ENCODE data around the gene LRRC37A.
"Not testable (repeated sequence)": the region's sequence is repeated elsewhere in the genome, so short reads cannot be mapped to it uniquely, and the experiment has no call there.

LRRC37A gene

DNA sequence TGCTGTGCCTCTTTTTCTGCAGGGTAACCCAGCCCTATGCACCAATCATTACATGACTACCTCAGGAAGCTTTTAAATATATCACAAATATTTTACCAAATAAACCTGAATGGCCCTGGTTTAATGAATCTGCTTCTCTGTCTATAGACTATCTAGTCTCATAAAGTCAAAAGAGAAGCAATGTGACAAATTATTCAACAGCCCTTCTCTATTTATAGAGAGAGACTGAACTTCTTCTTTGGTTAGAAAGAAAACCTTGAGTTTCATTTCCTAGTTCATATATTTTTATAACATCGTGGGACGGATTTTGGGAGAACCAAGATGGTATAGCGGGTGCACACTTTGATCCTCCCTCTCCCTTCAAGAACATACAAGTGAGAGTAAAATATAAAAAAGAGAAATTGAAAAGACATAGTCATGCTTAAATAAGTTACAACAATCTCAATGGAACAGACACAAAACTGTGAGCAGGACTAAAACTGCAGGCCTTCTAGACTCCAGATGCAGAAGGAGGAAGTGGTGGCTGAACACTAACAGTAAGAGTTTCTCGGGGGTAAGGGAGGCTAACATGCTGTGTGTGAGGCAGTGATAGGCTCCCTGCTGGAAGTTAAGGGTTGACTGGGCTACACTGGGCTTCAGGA, 3.9 kb upstream of the LRRC37A start:
- not testable (repeated sequence) for DNase-seq

DNA sequence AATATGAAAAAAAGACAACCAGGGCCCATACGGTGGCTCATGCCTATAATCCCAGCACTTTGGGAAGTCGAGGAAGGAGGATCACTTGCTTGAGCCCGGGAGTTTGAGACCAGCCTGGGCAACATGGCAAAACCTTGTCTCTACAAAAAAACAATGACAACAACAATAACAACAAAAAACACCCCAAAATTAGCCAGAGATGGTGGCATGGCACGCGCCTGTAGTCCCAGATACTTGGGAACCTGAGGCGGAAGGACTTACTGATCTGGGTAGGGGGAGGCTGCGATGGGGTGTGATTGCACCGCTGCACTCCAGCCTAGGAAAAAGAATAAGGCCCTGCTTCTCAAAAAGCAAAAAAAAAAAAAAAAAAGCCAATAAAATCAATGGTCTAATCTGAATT, 3.3 kb upstream of the LRRC37A start:
- not testable (repeated sequence) for DNase-seq

DNA sequence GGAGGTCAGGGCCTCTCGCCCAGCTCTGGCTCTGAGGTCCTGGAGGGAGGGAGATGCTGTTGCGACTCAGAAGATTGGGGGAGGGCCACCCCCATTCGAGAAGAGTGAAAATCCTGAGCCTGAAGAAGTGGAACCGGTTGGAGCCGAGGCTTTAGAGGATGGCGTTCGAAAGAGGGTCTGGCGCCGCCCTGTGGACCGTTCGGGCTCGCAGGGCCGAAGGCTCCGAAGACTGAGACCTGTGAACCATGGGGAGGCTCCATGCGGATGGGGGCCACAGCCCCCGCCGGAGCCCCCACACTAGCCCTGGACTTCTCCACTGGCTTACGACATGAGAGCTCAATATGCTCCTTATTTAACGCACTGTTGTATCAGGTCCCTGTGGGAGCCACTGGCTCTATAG, 46.3 kb downstream of the LRRC37A start:
- not testable (repeated sequence) for DNase-seq

DNA sequence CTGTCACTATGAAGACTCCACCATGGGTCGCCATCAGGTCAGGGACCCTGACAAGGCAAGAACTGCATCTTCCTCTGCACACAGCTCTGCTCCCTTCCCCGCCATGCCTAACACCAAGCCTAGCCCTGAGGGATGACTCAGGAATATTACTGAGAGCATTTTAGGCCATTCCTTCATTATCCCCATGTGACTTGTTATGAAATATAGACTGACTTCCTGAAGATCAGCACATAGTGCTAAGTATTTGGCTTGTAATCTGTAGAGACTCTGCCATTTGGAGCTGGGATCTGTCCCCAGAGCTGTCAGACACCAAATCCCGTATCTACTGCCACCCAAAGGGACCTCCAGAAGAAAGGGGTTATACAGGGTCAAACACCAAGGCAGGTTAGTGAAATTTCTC, 47.2 kb downstream of the LRRC37A start:
- DNase-seq: not testable (repeated sequence)

DNA sequence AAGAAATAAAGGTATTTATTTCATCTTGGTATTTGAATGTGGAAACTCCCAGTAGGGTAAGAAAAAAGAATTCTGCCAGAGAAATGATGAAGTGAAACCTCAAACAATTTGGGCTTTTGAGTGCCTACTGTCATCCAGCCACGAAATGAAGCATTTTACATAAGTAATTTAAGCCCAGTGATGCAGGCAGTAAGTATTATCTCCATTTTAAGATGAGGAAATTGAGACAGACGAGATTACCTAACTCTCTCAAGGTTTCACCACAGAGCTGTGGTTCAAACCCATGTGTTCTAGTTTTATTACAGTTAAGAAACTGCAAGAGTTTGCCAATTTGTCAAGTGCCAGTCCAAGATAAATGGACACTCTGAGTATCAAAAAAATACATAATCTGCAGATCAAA, 53.4 kb downstream of the LRRC37A start:
- DNase-seq: not testable (repeated sequence)

DNA sequence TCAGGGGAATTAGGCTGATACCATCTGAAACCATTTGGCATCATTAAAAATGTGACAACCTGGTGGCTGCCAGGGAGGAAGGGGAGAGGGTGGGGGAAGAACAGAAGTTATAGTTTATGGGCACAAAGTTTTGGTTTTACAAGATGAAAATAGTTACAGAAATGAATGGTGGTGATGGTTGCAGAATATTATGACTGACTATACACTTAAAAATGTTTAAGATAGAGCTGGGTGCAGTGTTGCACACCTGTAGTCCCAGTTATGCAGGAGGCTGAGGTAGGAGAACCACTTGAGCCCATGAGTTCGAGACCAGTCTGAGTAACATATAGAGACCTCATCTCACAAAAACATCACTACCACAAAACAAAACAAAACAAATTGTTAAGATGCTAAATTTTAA, 54.1 kb downstream of the LRRC37A start:
- not testable (repeated sequence) for DNase-seq

DNA sequence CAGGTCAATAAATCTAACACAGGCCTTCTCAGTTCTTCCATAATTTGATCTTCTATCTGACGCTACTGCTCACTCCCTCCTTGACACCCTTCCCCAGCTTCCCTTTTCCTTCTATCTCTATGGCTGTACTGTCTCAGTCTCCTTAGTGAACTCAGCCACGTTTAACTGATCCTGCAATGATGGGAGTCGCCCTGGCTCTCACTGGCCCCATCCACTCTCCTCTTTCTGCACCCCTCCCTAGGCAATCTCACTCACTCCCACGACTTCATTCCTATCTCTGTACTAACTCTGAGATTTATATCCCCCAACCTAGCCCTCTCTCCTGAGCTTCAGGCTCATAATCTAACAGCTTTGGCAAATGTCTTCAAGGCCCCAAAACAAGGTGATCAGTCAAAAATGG, 58.9 kb downstream of the LRRC37A start:
- DNase-seq: not testable (repeated sequence)

DNA sequence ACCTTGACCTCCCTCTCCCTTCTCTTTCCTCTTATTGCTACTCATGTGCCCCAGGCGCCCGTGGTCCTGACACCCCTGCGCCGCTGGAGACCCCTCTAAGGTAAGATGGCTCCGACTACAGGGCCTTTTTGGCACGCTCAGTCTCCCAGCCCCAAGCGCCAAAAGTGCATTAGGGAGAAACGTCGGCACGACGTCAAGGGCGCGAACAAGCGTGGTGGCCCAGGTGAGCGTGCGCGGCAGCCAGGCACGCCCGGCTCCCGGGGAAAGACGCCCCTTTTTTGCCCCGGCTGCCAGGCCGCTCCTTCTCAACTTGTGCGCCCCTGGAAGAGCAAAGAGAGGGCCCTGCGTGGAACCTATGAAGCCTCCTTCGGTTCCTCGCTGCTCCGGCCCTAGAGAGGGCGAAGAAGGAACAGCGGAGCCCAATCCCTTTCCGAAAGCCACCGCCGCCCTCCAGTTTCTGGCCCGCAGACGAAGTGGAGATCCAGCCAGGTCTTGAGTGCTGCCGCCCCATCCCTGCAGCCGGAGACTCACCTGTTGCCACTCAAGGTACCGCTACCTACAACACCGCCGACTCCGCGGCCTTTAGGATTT, 66.3 kb downstream of the LRRC37A start:
- DNase-seq: not testable (repeated sequence)

DNA sequence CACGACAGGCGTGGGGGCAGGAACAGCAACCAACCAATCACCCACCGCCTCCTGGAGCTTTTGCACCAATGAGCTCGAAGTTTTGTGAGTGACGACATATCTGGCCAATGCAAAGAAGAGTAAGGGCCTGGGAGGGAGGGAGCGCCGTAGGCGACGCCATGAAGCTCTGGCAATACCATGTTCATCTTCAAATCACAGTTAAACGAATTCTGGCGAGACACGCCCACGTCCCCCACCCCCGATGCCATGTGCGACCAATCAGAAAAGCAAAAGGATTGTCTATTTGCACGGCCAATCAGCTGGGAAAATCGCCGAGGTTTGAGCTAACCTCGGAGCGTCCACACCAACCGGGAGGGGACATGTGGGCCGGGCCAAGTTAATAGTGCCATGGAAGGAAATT, 66.8 kb downstream of the LRRC37A start, which contains the start of gene ARL17B:
ARL17B (minus strand) TSS at position 12 of the 400 bp plus-strand sequence. CDS start 3,369 bp downstream, outside the sequence.
- peak; percentile 91 for DNase-seq

DNA sequence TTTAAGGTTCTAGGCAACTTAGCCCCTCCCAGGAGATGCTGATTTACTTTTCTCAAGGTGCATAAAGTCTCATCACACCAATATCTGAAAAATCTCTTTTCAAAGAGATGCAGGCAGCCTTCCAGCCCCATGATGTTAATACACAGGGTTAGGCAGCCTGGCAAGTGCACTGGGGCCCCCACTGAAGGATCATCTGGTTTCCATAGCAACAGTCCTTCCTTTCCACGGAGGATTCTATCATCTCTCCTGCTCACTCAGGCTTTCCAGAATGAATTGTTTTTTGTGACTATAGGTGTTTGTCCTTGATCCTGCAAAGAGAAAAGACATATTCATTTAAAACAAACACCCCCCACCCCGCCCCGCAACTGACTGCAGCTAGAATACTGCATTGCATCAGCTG, 72.6 kb downstream of the LRRC37A start:
- not testable (repeated sequence) for DNase-seq

DNA sequence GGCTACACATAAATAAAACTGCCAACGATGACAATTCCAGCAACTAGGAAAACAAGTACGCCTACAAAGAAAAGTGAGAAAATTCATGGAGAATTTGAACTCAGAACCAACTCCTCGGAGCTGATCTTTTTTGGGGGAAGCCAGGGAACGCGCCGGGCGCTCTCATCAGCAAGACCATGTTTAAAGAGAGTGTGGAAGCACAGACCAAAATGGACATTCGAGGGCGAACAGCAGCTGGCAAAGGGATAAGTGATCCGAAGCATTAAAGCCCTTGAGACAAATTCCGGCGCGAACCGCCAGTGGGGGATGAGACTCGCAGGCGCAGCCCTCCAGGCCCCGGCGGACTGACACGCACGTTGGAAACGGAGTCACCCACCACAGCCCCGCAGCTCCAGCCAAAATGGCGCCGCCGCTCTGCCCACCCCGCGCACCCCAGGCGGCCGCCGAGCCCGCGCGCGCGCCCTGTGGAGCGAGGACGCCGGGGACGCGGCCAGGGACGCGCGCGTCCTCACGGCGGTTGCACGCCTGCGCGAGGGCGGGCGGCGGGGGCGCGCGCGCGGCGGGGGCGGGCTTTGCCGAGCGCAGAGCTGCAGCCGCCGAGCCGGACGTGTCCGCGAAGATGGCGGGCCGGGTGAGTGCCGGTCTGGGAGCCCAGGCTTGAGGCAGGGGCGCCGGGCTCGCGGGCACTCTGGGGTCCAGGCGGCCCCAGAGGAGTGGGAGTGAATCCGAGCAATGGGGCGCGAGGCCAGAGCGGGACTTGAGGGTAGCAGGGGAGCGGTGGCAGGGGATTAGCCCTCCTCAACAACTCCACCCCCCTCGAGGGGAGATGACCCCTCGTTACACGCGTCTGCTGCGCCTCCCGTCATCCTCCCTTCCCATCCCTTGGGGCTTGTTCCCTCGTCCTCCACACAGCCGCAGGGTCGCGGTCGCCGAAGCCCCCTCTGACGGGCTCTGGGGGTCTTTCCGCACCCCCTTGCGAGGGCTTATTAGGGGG, 77.6 kb downstream of the LRRC37A start:
- DNase-seq: not testable (repeated sequence)

DNA sequence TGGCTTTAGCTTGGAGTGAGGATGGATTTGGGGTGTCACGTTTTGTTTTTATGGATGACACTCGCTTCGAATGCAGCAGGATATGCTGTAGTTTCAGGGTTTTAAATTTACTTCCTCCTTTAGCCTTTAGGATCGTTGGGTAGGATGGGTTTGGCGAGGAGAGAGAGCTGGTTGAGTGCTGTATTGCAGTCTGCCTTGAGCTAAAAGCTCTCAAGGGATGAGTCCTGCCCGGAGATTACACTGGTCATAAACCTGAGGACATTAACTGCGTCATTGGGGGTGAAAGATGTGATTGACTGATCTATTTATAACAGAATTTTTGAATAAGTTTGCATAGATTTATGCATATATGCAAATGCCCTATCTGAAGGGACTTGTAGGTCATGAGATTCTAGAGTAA, 78.5 kb downstream of the LRRC37A start:
- DNase-seq: not testable (repeated sequence)

DNA sequence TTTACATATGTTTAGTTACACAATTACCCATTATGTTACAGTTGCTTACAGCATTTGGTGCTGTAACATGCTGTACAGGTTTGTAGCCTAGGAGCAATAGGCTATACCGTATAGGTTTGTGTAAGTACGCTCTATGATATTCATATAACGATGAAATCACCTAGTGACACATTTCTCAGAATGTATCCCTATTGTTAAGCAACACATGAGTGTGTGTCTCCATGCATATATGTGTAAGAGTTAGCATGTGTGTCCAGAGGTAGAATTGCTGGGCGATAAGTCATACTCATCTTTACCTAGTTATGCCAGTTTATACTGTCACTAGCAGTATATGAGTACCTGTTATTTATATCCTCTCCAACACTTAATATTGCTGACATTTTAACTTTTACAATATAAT, 88.2 kb downstream of the LRRC37A start:
- DNase-seq: not testable (repeated sequence)

DNA sequence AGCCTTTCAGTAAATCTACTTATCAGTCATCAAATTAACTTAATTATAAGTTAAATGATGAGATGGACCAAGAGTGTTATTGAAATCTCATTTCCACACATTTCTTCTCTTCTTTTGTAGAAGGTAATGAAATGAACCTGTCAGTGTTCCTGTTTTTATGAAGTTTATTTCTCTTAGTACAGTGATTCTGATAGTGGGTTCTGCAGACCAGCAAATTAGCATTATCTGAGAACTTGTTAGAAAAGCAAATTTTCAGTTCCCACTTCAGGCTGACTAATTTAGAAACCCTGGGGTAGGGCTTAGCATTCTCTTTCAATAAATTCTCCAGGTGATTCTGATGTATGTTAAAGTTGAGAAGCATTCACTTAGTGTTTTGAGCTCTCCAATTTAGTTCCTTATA, 90.6 kb downstream of the LRRC37A start:
- not testable (repeated sequence) for DNase-seq

Data from stimulated activated CD4-positive, alpha-beta T cell treated with anti-CD3 and anti-CD28 coated beads, Interleukin-15, amount 100 ng/mL, for 24 hours (primary cell).